Measurements from ENCODE around the gene ATP11A. TPM values are rescaled to one million over a fixed set of nuclear protein-coding genes. Genes with fewer than 3 reads are reported as not detected.

Gene ATP11A
- total and polyA plus RNA-seq, 10 of the 15 experiments (the other 5 are each of a cell fraction or from before 2014, with no cell fraction given), result 1.4 to 69.6 (median 14.4) TPM

DNA sequence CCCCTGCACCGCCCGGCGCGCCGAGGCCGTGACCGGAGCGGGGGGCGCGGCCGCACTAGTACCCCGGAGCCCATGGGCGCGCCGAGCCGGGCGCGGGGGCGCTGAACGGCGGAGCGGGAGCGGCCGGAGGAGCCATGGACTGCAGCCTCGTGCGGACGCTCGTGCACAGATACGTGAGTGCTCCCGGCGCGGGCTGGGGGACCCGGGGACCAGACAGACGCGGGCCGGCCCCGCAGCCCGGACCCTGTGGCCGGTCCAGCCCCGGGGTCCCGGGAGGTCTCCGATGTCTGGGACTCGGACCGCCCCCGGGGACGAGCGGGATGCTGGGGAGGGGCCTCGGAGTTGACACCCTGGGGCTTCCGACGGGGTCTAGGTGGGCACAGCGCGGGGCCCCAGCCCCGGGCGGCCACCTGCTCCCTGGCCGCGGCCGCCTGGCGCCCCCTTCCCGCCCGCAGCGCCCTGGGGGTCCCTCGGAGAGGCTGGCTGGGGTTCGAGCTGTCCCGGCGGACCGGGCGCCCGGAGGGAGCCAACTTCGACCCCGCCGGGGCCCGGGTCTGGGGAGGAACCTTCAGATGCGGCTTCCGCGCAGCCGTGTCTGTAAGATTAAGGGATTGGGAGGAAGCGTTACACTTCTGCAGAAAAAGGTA is 568 bp downstream of the ATP11A start (continued):
- TF ChIP-seq, protein P1, sequence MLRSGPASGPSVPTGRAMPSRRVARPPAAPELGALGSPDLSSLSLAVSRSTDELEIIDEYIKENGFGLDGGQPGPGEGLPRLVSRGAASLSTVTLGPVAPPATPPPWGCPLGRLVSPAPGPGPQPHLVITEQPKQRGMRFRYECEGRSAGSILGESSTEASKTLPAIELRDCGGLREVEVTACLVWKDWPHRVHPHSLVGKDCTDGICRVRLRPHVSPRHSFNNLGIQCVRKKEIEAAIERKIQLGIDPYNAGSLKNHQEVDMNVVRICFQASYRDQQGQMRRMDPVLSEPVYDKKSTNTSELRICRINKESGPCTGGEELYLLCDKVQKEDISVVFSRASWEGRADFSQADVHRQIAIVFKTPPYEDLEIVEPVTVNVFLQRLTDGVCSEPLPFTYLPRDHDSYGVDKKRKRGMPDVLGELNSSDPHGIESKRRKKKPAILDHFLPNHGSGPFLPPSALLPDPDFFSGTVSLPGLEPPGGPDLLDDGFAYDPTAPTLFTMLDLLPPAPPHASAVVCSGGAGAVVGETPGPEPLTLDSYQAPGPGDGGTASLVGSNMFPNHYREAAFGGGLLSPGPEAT (IDR thresholded peaks at IDR 0.05; ENCODE audit: low read depth), result no peak
- TF ChIP-seq RCOR1 (conservative IDR thresholded peaks at IDR 0.05; ENCODE audit: low read depth, low read length) (no peak), NR2C2 (IDR thresholded peaks at IDR 0.05; ENCODE audit: borderline replicate concordance, control insufficient read depth, insufficient read length, low read depth) (no peak), SMARCA5 (IDR thresholded peaks at IDR 0.05) (no peak), CHD1 (IDR thresholded peaks at IDR 0.05; ENCODE audit: low read depth, low read length) (no peak), KLF5 (IDR thresholded peaks at IDR 0.05; ENCODE audit: partially characterized antibody) (no peak), E2F4 (IDR thresholded peaks at IDR 0.05; ENCODE audit: low read depth, low read length) (no peak), IKZF1 (conservative IDR thresholded peaks at IDR 0.05) (peak; percentile 26)

DNA sequence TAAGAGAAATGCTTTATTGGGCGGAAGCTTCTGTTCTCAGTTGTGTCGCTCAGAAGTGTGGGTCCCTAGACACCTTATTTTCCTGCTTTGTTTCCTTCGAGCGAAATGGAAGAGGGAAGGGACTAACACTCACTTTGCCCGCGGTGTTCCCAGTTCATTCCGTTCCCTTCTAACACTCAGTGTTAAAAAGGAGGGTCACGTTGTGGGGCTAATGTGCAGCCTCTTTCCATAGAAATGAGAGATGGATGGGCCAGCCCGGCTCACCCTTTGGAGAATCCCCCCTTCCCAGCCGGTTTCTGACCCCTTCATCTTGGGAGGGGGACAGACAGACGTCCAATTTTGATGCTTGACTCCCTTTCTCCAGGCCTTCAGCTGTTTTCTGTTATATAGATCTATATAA is 2.3 kb downstream of the ATP11A start:
- Histone ChIP-seq H3K79me2 (ENCODE audit: control insufficient read depth, insufficient read depth, low read length) (peaks cover 49% of the 10 kb centered on the region), H3K9ac (ENCODE audit: control insufficient read depth, insufficient read depth, low read length) (peak overlapping the region; percentile 82; the same call in 1 of the 2 replicates), H3K27me3 (replicated peaks in 1 of 2; ENCODE audit: control insufficient read depth in 2 of 2, insufficient read depth in 2 of 2, low read length in 1 of 2) (no peaks in the 10 kb centered on the region), H3K9me3 (replicated peaks; ENCODE audit: control insufficient read depth, insufficient read depth, low read length) (no peaks in the 10 kb centered on the region), H3K4me2 (ENCODE audit: control insufficient read depth, insufficient read depth) (peak overlapping the region; percentile 64), H3K4me1 (ENCODE audit: control insufficient read depth, insufficient read depth, low read length) (peaks cover 27% of the 10 kb centered on the region), H3K4me3 (peak overlapping the region; percentile 75), H4K20me1 (ENCODE audit: control insufficient read depth, insufficient read depth) (0 out of 2 replicates have a peak, but pooled peaks cover 3% of the 10 kb centered on the region), H3K27ac (ENCODE audit: control insufficient read depth, insufficient read depth) (no peak overlapping the region), H2AFZ (ENCODE audit: control insufficient read depth, low read depth, low read length) (no peak overlapping the region), H3K36me3 (ENCODE audit: control insufficient read depth in 2 of 2, insufficient read depth in 2 of 2, low read length in 1 of 2) (peaks cover 0 to 2% of the 10 kb centered on the region in 2 experiments; a peak in 1 of 4 replicates)
- BruUV-seq (replicated peaks), result no TSS peak
- ChIA-PET CTCF (no interaction called here), RAD21 (ENCODE audit: unreplicated experiment) (interaction anchor here (2.0 kb wide), 1 partner anchor 182 kb away, joined by 7 read pairs; no protein-coding TSS in a partner anchor), SMC1A (ENCODE audit: uncharacterized antibody, unreplicated experiment) (interaction anchor here (1.1 kb wide), 1 partner anchor 111 kb away, joined by 4 read pairs; no protein-coding TSS in a partner anchor), POLR2A (no interaction called here)
- FAIRE-seq (no peak), ATAC-seq (no peak), DNase-seq (ENCODE audit: low read depth, low spot score) (no peak)
- in situ Hi-C loops (cut with MboI) (loop anchor here (5.0 kb wide), 1 partner anchor 180 kb away; no protein-coding TSS in a partner anchor), intact Hi-C loops (cut with micrococcal nuclease; ENCODE audit: unreplicated experiment) (no loop called here)
- WGBS (ENCODE audit: insufficient coverage, insufficient replicate concordance, low lambda C conversion rate, missing lambda C conversion rate), result 77% methylated on average over 11 of the region's 11 CpGs
- no peak for TF ChIP-seq POLR2A (IDR thresholded peaks at IDR 0.05; ENCODE audit: low read depth, low read length)
- TF ChIP-seq MLLT1 (IDR thresholded peaks at IDR 0.05), result peak; percentile 65; the same call in 1 of the 2 replicates

Data from GM12878 (cell line).